ENCODE results near the gene ZNF776.

DNA sequence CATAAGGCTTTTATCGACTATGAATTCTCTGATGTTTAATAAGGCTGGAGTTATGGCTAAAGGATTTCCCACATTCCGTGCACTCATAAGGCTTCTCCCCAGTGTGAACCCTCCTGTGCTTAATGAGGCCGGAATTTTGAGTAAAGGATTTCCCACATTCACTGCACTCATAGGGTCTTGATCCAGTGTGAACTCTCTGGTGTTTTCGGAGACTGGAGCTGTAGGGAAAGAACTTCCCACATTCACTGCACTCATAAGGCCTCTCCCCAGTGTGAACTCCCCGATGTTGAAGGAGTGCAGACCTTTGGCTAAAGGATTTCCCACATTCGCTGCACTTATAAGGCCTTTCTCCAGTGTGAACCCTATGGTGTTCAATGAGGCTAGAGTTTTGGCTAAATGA lies 45.0 kb upstream of the ZNF776 start:
- TF ChIP-seq, protein P1, sequence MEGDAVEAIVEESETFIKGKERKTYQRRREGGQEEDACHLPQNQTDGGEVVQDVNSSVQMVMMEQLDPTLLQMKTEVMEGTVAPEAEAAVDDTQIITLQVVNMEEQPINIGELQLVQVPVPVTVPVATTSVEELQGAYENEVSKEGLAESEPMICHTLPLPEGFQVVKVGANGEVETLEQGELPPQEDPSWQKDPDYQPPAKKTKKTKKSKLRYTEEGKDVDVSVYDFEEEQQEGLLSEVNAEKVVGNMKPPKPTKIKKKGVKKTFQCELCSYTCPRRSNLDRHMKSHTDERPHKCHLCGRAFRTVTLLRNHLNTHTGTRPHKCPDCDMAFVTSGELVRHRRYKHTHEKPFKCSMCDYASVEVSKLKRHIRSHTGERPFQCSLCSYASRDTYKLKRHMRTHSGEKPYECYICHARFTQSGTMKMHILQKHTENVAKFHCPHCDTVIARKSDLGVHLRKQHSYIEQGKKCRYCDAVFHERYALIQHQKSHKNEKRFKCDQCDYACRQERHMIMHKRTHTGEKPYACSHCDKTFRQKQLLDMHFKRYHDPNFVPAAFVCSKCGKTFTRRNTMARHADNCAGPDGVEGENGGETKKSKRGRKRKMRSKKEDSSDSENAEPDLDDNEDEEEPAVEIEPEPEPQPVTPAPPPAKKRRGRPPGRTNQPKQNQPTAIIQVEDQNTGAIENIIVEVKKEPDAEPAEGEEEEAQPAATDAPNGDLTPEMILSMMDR (IDR thresholded peaks at IDR 0.05) = no peak
- no peak for TF ChIP-seq POLR2AphosphoS5 (IDR thresholded peaks at IDR 0.05)
- no peak for TF ChIP-seq POLR2A (IDR thresholded peaks at IDR 0.05)
- TF ChIP-seq EP300 (IDR thresholded peaks at IDR 0.05) = no peak

Data from upper lobe of left lung (tissue), 4 donors.